ENCODE data around the gene TLN1.

Gene TLN1

GRCh38 chr9:35684921-35685320, 47.1 kb downstream of the TLN1 start:
- no peak for DNase-seq (ENCODE audit: low read depth)

- DNase-seq (ENCODE audit: low read depth) = no peak
Observed at GRCh38 chr9:35683323-35683722, 48.7 kb downstream of the TLN1 start.

- no peak for DNase-seq (ENCODE audit: low read depth)
Observed at GRCh38 chr9:35682520-35683315, 49.3 kb downstream of the TLN1 start.

GRCh38 chr9:35682051-35682450, 49.9 kb downstream of the TLN1 start:
- DNase-seq (ENCODE audit: low read depth) = peak; percentile 65

- DNase-seq (ENCODE audit: low read depth) = peak; percentile 39
Observed at GRCh38 chr9:35681341-35682002, 50.5 kb downstream of the TLN1 start.

GRCh38 chr9:35680331-35681105, 51.5 kb downstream of the TLN1 start:
- peak; percentile 71 for DNase-seq (ENCODE audit: low read depth)

GRCh38 chr9:35679766-35680330, 52.1 kb downstream of the TLN1 start:
- DNase-seq (ENCODE audit: low read depth) = no peak

GRCh38 chr9:35679091-35679490, 52.9 kb downstream of the TLN1 start:
- no peak for DNase-seq (ENCODE audit: low read depth)

- DNase-seq (ENCODE audit: low read depth) = no peak
Observed at GRCh38 chr9:35675732-35676392, 56.1 kb downstream of the TLN1 start.

GRCh38 chr9:35675204-35675603, 56.8 kb downstream of the TLN1 start:
- DNase-seq (ENCODE audit: low read depth) = no peak

GRCh38 chr9:35674025-35674361, 58.0 kb downstream of the TLN1 start:
- DNase-seq (ENCODE audit: low read depth) = no peak

GRCh38 chr9:35673132-35674024, 58.6 kb downstream of the TLN1 start, which contains the start of gene CA9:
CA9 (plus strand) TSS chr9:35673928; CDS start chr9:35673960, 32 bp downstream.
- no peak for DNase-seq (ENCODE audit: low read depth)

GRCh38 chr9:35669331-35670145, 62.5 kb downstream of the TLN1 start:
- DNase-seq (ENCODE audit: low read depth) = peak; percentile 57

- DNase-seq (ENCODE audit: low read depth) = no peak
Observed at GRCh38 chr9:35667939-35668338, 64.1 kb downstream of the TLN1 start.

- DNase-seq (ENCODE audit: low read depth) = no peak
Observed at GRCh38 chr9:35666549-35666948, 65.4 kb downstream of the TLN1 start.

GRCh38 chr9:35666045-35666444, 66.0 kb downstream of the TLN1 start:
- DNase-seq (ENCODE audit: low read depth) = no peak

GRCh38 chr9:35665471-35665818, 66.5 kb downstream of the TLN1 start:
- DNase-seq (ENCODE audit: low read depth) = no peak

GRCh38 chr9:35664531-35665470, 67.2 kb downstream of the TLN1 start, which contains the start of gene ARHGEF39:
ARHGEF39 (minus strand) TSS chr9:35665195; CDS start chr9:35665169, 26 bp downstream.
- peak; percentile 88 for DNase-seq (ENCODE audit: low read depth)

- no peak for DNase-seq (ENCODE audit: low read depth)
Observed at GRCh38 chr9:35662437-35662836, 69.6 kb downstream of the TLN1 start.
